Astrocyte of the spinal cord (primary cell): ENCODE results near the gene GNE.

Experiments used
- DNase-seq: peaks from one replicate; pipeline ENCODE4 v3.0.0; 2011; ENCODE audit warnings: low read depth, low spot score
- H3K4me3 ChIP-seq: 2 replicates; pipeline ENCODE4 v1.5.1; 2011; ENCODE audit warnings: low read depth, mild to moderate bottlenecking, low read length, moderate library complexity
- CTCF ChIP-seq: IDR thresholded peaks from 2 replicates; pipeline ENCODE4 v1.5.1; 2012; ENCODE audit warnings: low read depth, mild to moderate bottlenecking, low read length, inconsistent platforms
- in situ Hi-C: cut with HindIII; loops from 2 replicates; pipeline ENCODE4 v1.10.0; 2017; ENCODE audit warnings: low sequenced_read_pairs

The GNE gene

DNA sequence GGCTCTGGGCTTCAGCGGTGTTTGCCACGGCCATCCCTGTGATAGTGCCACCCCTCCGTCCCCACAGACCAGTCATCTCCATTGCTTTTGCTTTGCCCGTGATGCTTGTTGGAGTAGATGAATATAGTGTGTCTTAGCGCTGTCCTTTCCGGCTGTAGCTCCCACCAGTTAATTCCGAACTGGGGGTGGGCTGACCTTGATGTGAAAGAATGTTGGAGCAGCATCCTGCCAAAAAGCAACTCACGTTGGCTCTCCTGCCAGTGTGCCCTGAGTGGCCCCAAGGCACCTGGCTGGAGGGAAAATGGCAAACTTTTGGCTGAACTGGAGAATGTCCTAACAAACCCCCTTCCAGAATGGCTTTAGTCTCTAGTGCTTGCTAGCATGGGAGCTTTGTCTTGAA lies 47.5 kb downstream of the GNE start:
- in situ Hi-C loops = no loop called here
- no peak overlapping the region for H3K4me3 ChIP-seq
- no peak for TF ChIP-seq CTCF
- no peak for DNase-seq

DNA sequence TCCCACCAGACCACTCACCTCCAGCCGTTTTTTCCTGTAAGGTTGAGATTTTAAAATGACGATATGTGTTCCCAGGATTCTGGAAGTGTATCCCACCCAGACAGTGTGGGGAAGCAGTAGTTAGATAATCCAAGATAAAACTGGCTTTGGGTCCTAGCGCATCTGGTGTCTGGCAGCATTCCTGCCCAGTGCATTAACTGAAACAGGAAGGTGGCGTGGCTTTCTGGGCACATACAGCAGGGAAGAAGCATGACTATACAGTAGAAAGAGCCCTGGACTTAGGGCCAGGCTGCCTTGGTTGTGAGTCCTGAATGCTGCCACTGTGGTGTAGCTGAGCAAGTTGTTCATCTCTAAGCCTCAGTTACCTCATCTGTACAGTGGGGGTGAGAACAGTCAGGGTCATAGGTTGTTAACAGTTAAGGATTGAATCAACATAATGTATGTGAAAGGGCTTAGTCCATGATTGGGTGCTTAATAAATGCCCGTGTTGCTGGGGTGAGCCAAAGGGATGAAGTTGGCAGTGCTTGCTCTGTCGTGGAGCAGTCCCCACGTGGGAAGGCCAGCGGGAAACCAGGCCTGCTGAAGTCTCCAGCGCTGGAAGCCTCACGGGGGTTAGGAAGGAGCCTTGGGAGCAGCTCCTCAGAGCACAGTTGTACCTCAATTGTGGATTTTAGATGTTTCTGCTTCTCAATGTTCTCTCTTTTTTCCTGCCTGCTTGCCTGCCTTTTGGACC lies 49.6 kb downstream of the GNE start:
- no peak for TF ChIP-seq CTCF
- no peak for DNase-seq
- in situ Hi-C loops = no loop called here

DNA sequence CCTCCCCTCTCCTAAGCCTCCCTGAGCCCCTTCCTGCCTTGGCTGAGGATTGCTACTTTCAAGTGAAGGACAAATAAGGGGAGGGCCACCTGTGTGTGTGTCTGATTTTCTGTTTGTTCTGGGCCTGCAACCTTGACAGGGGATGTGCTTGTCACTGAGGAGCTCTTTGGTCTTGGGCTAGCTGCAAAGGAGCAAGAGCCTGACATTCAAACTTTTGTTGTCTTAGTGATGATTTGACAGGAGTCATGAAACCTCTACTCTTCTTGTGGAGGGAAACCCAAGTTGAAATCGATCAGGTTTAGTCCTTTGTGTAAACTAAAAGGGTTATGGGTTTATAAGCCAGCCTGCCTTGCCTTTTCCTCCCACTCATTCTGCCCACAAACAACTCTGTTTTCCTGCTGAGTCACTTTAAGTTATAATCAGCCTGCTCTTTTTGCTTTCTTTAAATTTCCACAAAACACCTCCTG lies 50.7 kb downstream of the GNE start:
- DNase-seq = peak; percentile 40
- in situ Hi-C loops = no loop called here
- no peak for TF ChIP-seq CTCF
- no peak overlapping the region for H3K4me3 ChIP-seq

More for the DNA sequence above, 49.6 kb downstream of the GNE start:
- H3K4me3 ChIP-seq = no peak overlapping the region

DNA sequence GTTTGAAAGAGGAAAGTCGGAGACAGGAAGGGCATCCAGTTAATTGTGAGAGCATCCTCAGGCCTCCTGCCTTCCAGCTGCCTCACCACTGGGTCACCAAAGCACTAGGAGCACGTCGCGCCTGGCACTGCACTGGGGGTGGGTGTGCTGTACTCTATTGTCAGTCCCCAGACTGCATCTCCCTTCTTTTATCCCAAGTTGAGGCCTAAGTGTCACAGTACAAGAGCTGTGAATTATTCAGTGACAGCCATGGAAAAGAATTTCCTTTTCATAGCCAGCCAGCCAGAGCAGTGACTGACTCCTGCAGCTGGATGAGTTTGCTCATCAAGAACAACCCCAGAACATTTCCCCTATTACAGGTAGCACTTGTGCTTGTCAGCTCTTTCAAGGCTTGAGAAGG lies 51.2 kb downstream of the GNE start:
- in situ Hi-C loops = no loop called here
- TF ChIP-seq CTCF = no peak
- no peak overlapping the region for H3K4me3 ChIP-seq
- peak; percentile 43 for DNase-seq

GRCh38 chr9:36204906-36205547 lies 53.2 kb downstream of the GNE start:
- in situ Hi-C loops = no loop called here
- peak; percentile 39 for TF ChIP-seq CTCF
- H3K4me3 ChIP-seq = no peak overlapping the region
- no peak for DNase-seq

- no peak overlapping the region for H3K4me3 ChIP-seq
- no peak for TF ChIP-seq CTCF
- DNase-seq = peak; percentile 26
- in situ Hi-C loops = no loop called here
These were observed 63.8 kb downstream of the GNE start for GRCh38 chr9:36194326-36195000.
